CD4-positive, CD25-positive, alpha-beta regulatory T cell (primary cell): Measurements from ENCODE around the gene CILP2. TPM values are rescaled to one million over a fixed set of nuclear protein-coding genes. Genes with fewer than 3 reads are reported as not detected.
A peak's percentile ranks its signal among the peaks of the same experiment; 100 is the strongest.

Experiments used
- ATAC-seq, 2 donors: fragments of 150-1000 bp; cut with Tn5 transposase; one replicate each; pipeline ENCODE4 v1.10.0; 2021; ENCODE audit warnings: low read depth in 2 of 2, moderate number of reproducible peaks in 2 of 2, moderate library complexity in 1 of 2
- DNase-seq, 3 donors: peaks; one replicate each; pipeline versions ENCODE4 v3.0.0 to v3.0.0-alpha.2; 2012 to 2022; ENCODE audit warnings: mixed read lengths in 1 of 3
- H3K27ac ChIP-seq: one replicate; pipeline ENCODE4 v1.7.0; 2013; ENCODE audit warnings: mild to moderate bottlenecking, low read length; ENCODE audit not compliant: insufficient read depth, poor library complexity, severe bottlenecking
- H3K27me3 ChIP-seq: one replicate; pipeline ENCODE4 v1.7.0; 2013; ENCODE audit warnings: low read length; ENCODE audit not compliant: control insufficient read depth, insufficient read depth
- H3K36me3 ChIP-seq: one replicate; pipeline ENCODE4 v1.7.0; 2013; ENCODE audit warnings: mild to moderate bottlenecking, low read length, moderate library complexity; ENCODE audit not compliant: control insufficient read depth, insufficient read depth
- H3K4me1 ChIP-seq: 2 replicates; pipeline ENCODE4 v1.7.0; 2013; ENCODE audit warnings: mild to moderate bottlenecking, low read length; ENCODE audit not compliant: insufficient read depth, control insufficient read depth, poor library complexity, severe bottlenecking
- H3K4me3 ChIP-seq: one replicate; pipeline ENCODE4 v1.7.0; 2013; ENCODE audit warnings: low read depth, mild to moderate bottlenecking, low read length, moderate library complexity
- H3K9me3 ChIP-seq, 2 experiments: 1 replicate in 1 of 2; 2 replicates in 1 of 2; pipeline ENCODE4 v1.7.0; 2013; ENCODE audit warnings: low read length in 2 of 2, mild to moderate bottlenecking in 1 of 2, moderate library complexity in 1 of 2; ENCODE audit not compliant: control insufficient read depth in 2 of 2
- H3K27ac Mint-ChIP-seq, 3 donors: one replicate each; pipeline ENCODE4 v1.8.0; 2020 to 2022; ENCODE audit warnings: mild to moderate bottlenecking in 3 of 3, mixed read lengths in 3 of 3, moderate library complexity in 2 of 3
- H3K27me3 Mint-ChIP-seq: one replicate; pipeline ENCODE4 v1.8.0; 2022; ENCODE audit warnings: mild to moderate bottlenecking, mixed read lengths
- H3K36me3 Mint-ChIP-seq: one replicate; pipeline ENCODE4 v1.8.0; 2020; ENCODE audit warnings: mixed read lengths
- H3K4me1 Mint-ChIP-seq, 4 donors: one replicate each; pipeline ENCODE4 v1.8.0; 2020 to 2022; ENCODE audit warnings: mixed read lengths in 4 of 4, mild to moderate bottlenecking in 1 of 4
- H3K4me3 Mint-ChIP-seq, 4 donors: one replicate each; pipeline ENCODE4 v1.8.0; 2020 to 2022; ENCODE audit warnings: mild to moderate bottlenecking in 4 of 4, mixed read lengths in 4 of 4, moderate library complexity in 3 of 4
- H3K9me3 Mint-ChIP-seq, 7 donors: one replicate each; pipeline ENCODE4 v1.8.0; 2020 to 2022; ENCODE audit warnings: mixed read lengths in 7 of 7, mild to moderate bottlenecking in 3 of 7, moderate library complexity in 2 of 7
- polyA plus RNA-seq, 4 donors: library from polyadenylated mRNA; unstranded; fragments of 300-500 nt; fragmentation: Illumina TruSeq; gene quantifications; one replicate each; pipeline ENCODE4 v1.2.3, GENCODE V29; 2021
- total RNA-seq: library from RNA; stranded (reverse); gene quantifications from one replicate; pipeline ENCODE4 v1.2.3, GENCODE V29; 2022

CILP2 gene, protein sequence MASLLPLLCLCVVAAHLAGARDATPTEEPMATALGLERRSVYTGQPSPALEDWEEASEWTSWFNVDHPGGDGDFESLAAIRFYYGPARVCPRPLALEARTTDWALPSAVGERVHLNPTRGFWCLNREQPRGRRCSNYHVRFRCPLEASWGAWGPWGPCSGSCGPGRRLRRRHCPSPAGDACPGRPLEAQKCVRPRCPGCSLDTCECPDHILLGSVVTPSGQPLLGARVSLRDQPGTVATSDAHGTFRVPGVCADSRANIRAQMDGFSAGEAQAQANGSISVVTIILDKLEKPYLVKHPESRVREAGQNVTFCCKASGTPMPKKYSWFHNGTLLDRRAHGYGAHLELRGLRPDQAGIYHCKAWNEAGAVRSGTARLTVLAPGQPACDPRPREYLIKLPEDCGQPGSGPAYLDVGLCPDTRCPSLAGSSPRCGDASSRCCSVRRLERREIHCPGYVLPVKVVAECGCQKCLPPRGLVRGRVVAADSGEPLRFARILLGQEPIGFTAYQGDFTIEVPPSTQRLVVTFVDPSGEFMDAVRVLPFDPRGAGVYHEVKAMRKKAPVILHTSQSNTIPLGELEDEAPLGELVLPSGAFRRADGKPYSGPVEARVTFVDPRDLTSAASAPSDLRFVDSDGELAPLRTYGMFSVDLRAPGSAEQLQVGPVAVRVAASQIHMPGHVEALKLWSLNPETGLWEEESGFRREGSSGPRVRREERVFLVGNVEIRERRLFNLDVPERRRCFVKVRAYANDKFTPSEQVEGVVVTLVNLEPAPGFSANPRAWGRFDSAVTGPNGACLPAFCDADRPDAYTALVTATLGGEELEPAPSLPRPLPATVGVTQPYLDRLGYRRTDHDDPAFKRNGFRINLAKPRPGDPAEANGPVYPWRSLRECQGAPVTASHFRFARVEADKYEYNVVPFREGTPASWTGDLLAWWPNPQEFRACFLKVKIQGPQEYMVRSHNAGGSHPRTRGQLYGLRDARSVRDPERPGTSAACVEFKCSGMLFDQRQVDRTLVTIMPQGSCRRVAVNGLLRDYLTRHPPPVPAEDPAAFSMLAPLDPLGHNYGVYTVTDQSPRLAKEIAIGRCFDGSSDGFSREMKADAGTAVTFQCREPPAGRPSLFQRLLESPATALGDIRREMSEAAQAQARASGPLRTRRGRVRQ
- 0.42 TPM for total RNA-seq
- under 1 TPM in 3 of 4 donors, not detected in 1; 0.09 to 0.42 (median 0.21) TPM for polyA plus RNA-seq

DNA sequence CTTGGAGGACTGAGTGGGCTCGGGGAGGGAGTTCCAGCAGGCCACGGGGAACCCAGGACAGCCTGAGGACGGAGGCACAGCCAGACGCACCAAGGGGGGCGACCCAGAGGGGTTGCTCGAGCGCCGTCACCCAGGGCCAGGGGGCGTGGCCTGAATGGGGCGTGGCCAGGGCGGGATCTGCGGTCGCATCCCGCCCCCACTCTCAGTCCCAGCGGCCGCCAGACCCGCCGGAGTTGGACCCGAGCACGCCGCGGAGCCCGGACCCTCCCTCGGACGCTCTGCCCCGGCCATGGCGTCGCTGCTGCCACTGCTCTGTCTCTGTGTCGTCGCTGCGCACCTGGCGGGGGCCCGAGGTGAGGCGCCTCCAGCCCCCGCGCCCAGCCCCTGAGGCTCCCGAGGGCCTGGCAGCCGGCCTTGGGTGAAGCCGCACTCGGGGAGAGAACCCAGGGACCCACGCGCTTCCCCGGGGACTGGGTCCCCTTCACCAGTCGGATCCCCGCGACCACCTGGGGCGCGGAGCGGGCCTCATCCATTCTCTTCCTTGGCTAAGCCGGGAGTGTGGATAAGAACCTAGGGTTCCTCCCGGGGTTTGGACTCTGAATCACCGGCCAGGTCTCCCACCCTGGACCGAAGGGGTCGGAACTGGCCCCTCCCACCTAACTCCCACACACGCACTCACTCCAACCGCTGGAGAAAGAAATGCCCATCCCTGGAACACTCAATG, at the start of gene CILP2:
Gene CILP2, plus strand, starts transcription at position 205 of the 724 bp plus-strand sequence. Its CDS starts 85 bp downstream, at position 290.
- DNase-seq (peak in 1 of 3 donors; percentile 44), ATAC-seq (no peak)
- H3K27ac Mint-ChIP-seq, result peak within 1 kb of the TSS; percentile 78 to 83 (median 79)
- Histone ChIP-seq H3K27me3 (no peaks in the 10 kb centered on the region), H3K4me3 (no peak within 1 kb of the TSS), H3K9me3 (no peaks in the 10 kb centered on the region), H3K4me1 (peaks cover 39% of the 10 kb centered on the region), H3K27ac (no peak within 1 kb of the TSS), H3K36me3 (no peaks in the 10 kb centered on the region)
- peaks cover 0 to 50% (median 16%) of the 10 kb centered on the region in 4 donors for H3K4me1 Mint-ChIP-seq
- H3K4me3 Mint-ChIP-seq, result peak within 1 kb of the TSS; percentile 68 to 85 (median 82)
- peaks cover 16% of the 10 kb centered on the region for H3K27me3 Mint-ChIP-seq
- peaks cover 6% of the 10 kb centered on the region for H3K36me3 Mint-ChIP-seq
- peaks cover 0 to 2% (median 0%) of the 10 kb centered on the region in 7 donors for H3K9me3 Mint-ChIP-seq

GRCh38 chr19:19488875-19489690, 49.0 kb upstream of the CILP2 start:
- Mint-ChIP-seq H3K36me3 (peaks cover 6% of the 10 kb centered on the region), H3K27ac (peak overlapping the region; percentile 96 to 100 (median 99)), H3K4me3 (peak overlapping the region; percentile 70 to 85 (median 78)), H3K9me3 (no peaks in the 10 kb centered on the region), H3K27me3 (no peaks in the 10 kb centered on the region), H3K4me1 (peaks cover 9 to 62% (median 23%) of the 10 kb centered on the region in 4 donors)
- peak; percentile 91 to 98 (median 96) for DNase-seq
- H3K4me1 ChIP-seq, result peaks cover 48% of the 10 kb centered on the region
- H3K9me3 ChIP-seq, result no peaks in the 10 kb centered on the region
- peaks cover 28% of the 10 kb centered on the region for H3K36me3 ChIP-seq
- peak; percentile 90 to 91 for ATAC-seq
- H3K27ac ChIP-seq, result peak overlapping the region; percentile 94
- H3K4me3 ChIP-seq, result peak overlapping the region; percentile 61
- H3K27me3 ChIP-seq, result no peaks in the 10 kb centered on the region

- Histone ChIP-seq H3K27ac (peak overlapping the region; percentile 94), H3K27me3 (no peaks in the 10 kb centered on the region), H3K4me3 (peak overlapping the region; percentile 16), H3K36me3 (peaks cover 34% of the 10 kb centered on the region), H3K9me3 (no peaks in the 10 kb centered on the region), H3K4me1 (peaks cover 47% of the 10 kb centered on the region)
- Mint-ChIP-seq H3K27me3 (no peaks in the 10 kb centered on the region), H3K27ac (peak overlapping the region; percentile 96 to 100 (median 99)), H3K9me3 (no peaks in the 10 kb centered on the region), H3K36me3 (peaks cover 6% of the 10 kb centered on the region), H3K4me3 (peak overlapping the region; percentile 8 to 85 (median 78)), H3K4me1 (peaks cover 9 to 61% (median 24%) of the 10 kb centered on the region in 4 donors)
- ATAC-seq, result no peak
- peak in 1 of 3 donors; percentile 26 for DNase-seq
These were observed 48.3 kb upstream of the CILP2 start for GRCh38 chr19:19489804-19490204.

DNA sequence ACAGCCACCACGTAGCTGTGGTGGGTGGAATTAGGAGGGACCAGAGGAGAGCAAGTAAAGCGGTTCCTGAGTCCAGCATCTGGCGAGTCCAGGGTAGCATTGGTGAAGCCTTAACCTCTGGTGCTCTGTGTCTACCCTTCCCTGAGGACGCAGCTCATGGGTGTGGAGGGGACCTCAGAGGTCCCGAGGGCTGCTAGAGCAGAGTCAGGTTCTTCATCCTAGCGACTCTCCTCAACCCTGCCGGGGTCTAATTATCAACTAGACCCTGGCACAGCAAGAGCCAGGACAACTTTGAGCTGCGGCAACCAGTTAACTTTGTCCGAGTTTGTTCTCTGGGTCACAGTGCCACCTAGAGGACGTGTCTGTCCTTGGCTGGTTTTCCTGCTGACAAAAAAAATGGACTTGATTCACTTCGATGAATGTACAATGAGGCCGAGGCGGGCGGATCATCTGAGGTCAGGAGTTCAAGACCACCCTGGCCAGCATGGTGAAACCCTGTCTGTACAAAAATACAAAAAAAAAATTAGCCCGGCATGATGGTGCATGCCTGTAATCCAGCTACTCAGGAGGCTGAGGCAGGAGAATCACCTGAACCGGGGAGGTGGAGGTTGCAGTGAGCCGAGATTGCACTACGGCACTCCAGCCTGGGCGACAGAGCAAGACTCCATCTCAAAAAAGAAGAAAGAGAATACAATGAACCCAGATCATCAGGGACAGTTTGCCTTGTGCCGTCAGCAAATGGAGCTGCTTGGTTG, 47.7 kb upstream of the CILP2 start:
- H3K27ac Mint-ChIP-seq, result peak overlapping the region; percentile 96 to 100 (median 99)
- peaks cover 9 to 57% (median 25%) of the 10 kb centered on the region in 4 donors for H3K4me1 Mint-ChIP-seq
- peaks cover 6% of the 10 kb centered on the region for H3K36me3 Mint-ChIP-seq
- no peaks in the 10 kb centered on the region for H3K9me3 Mint-ChIP-seq
- Histone ChIP-seq H3K27ac (peak overlapping the region; percentile 94), H3K27me3 (no peaks in the 10 kb centered on the region), H3K9me3 (no peaks in the 10 kb centered on the region), H3K4me3 (no peak overlapping the region), H3K4me1 (peaks cover 41% of the 10 kb centered on the region), H3K36me3 (peaks cover 32% of the 10 kb centered on the region)
- peak overlapping the region; percentile 21 to 85 (median 36) for H3K4me3 Mint-ChIP-seq
- ATAC-seq (peak; percentile 17 to 33), DNase-seq (peak; percentile 76 to 88 (median 83))
- no peaks in the 10 kb centered on the region for H3K27me3 Mint-ChIP-seq

- H3K4me3 Mint-ChIP-seq, result no peak overlapping the region
- peak overlapping the region in 1 of 3 donors; percentile 99 for H3K27ac Mint-ChIP-seq
- ATAC-seq (no peak), DNase-seq (no peak)
- no peak overlapping the region for H3K27ac ChIP-seq
- peaks cover 39% of the 10 kb centered on the region for H3K36me3 ChIP-seq
- peaks cover 40% of the 10 kb centered on the region for H3K4me1 ChIP-seq
- no peaks in the 10 kb centered on the region for H3K9me3 Mint-ChIP-seq
- H3K36me3 Mint-ChIP-seq, result peaks cover 12% of the 10 kb centered on the region
- H3K4me3 ChIP-seq, result no peak overlapping the region
- H3K27me3 Mint-ChIP-seq, result no peaks in the 10 kb centered on the region
- no peaks in the 10 kb centered on the region for H3K9me3 ChIP-seq
- H3K4me1 Mint-ChIP-seq, result peaks cover 9 to 51% (median 25%) of the 10 kb centered on the region in 4 donors
- no peaks in the 10 kb centered on the region for H3K27me3 ChIP-seq
These were observed 46.6 kb upstream of the CILP2 start for GRCh38 chr19:19491321-19492025.
